B cell (primary cell): ENCODE results near the gene LILRA6. TPM values are rescaled to one million over a fixed set of nuclear protein-coding genes. Genes with fewer than 3 reads are reported as not detected.
"Not testable (repeated sequence)": the region's sequence is repeated elsewhere in the genome, so short reads cannot be mapped to it uniquely, and the experiment has no call there.

Experiments
- ATAC-seq: fragments of 200-7000 bp; cut with Tn5 transposase; one replicate; pipeline ENCODE4 v1.10.0; 2021; ENCODE audit warnings: low read depth, mild to moderate bottlenecking, moderate number of reproducible peaks, moderate library complexity
- CTCF ChIA-PET: fragments of 350-600 bp; sonication (Branson Sonifier 250); formaldehyde crosslinking; loops from one replicate; lab custom pipeline; 2021; ENCODE audit warnings: antibody characterized with exemption, inconsistent platforms; lab: Charles Lee
- POLR2A ChIA-PET: fragments of 350-600 bp; sonication (Branson Sonifier 250); formaldehyde crosslinking; loops from one replicate; lab custom pipeline; 2021; ENCODE audit warnings: antibody characterized with exemption; lab: Charles Lee
- DNase-seq: peaks from one replicate; pipeline ENCODE4 v3.0.0; 2013
- H2AFZ ChIP-seq: 2 replicates; pipeline ENCODE4 v1.6.1; 2012; ENCODE audit warnings: mild to moderate bottlenecking, low read depth, low read length; ENCODE audit not compliant: insufficient read depth, poor library complexity, severe bottlenecking
- H3K27ac ChIP-seq, 2 donors: 1 replicate in 1 of 2; 2 replicates in 1 of 2; pipeline ENCODE4 v1.5.1; 2012 to 2013; ENCODE audit warnings: low read length in 2 of 2, mild to moderate bottlenecking in 2 of 2, moderate library complexity in 1 of 2
- H3K27me3 ChIP-seq, 4 experiments: fragments of 200-600 bp in 1 of 4; sonication (generic) in 1 of 4; replicated peaks in 1 of 4; 1 replicate in 2 of 4; 2 replicates in 2 of 4; pipeline versions ENCODE4 v1.6.1 to v1.7.0; 2013 to 2016; ENCODE audit warnings: low read length in 3 of 4, mild to moderate bottlenecking in 2 of 4, mixed read lengths in 1 of 4, moderate library complexity in 1 of 4; ENCODE audit not compliant: insufficient read depth in 4 of 4, control insufficient read depth in 3 of 4; ENCODE audit errors: control extremely low read depth in 1 of 4
- H3K36me3 ChIP-seq, 2 experiments: replicated peaks in 1 of 2; 1 replicate in 1 of 2; 2 replicates in 1 of 2; pipeline versions ENCODE4 v1.6.1 to v1.7.1; 2013; ENCODE audit warnings: low read length in 1 of 2; ENCODE audit not compliant: insufficient read depth in 2 of 2, control insufficient read depth in 1 of 2; ENCODE audit errors: control extremely low read depth in 1 of 2, extremely low read depth in 1 of 2
- H3K4me1 ChIP-seq, 2 donors: fragments of 200-600 bp in 1 of 2; sonication (generic) in 1 of 2; 1 replicate in 1 of 2; 2 replicates in 1 of 2; pipeline versions ENCODE4 v1.5.1 to v1.6.1; 2013 to 2017; ENCODE audit warnings: low read length in 2 of 2; ENCODE audit not compliant: control insufficient read depth in 2 of 2, insufficient read depth in 2 of 2
- H3K4me2 ChIP-seq: replicated peaks from 2 replicates; pipeline ENCODE3; 2012; ENCODE audit warnings: mild to moderate bottlenecking, low read depth, low read length; ENCODE audit not compliant: poor library complexity, severe bottlenecking
- H3K4me3 ChIP-seq, 5 experiments: fragments of 200-600 bp in 1 of 5; sonication (generic) in 1 of 5; 1 replicate in 3 of 5; 2 replicates in 2 of 5; pipeline versions ENCODE4 v1.5.1 to v1.7.0; 2011 to 2016; ENCODE audit warnings: low read length in 4 of 5, mild to moderate bottlenecking in 4 of 5, low read depth in 2 of 5, control low read depth in 1 of 5, moderate library complexity in 1 of 5; ENCODE audit not compliant: insufficient read depth in 1 of 5; ENCODE audit errors: control extremely low read depth in 1 of 5, extremely low read depth in 1 of 5
- H3K79me2 ChIP-seq: fragments of 200-600 bp; sonication (generic); one replicate; pipeline ENCODE4 v1.6.0; 2016; ENCODE audit warnings: low read length; ENCODE audit not compliant: control insufficient read depth, insufficient read depth
- H3K9ac ChIP-seq: fragments of 200-600 bp; sonication (generic); 2 replicates; pipeline ENCODE4 v1.6.1; 2017; ENCODE audit warnings: mild to moderate bottlenecking, low read length, moderate library complexity
- H3K9me3 ChIP-seq, 3 donors: one replicate each; pipeline versions ENCODE4 v1.6.1 to v1.7.1; 2013; ENCODE audit warnings: low read length in 2 of 3; ENCODE audit not compliant: control insufficient read depth in 2 of 3, insufficient read depth in 1 of 3; ENCODE audit errors: control extremely low read depth in 1 of 3
- H4K20me1 ChIP-seq: 2 replicates; pipeline ENCODE4 v1.6.0; 2012; ENCODE audit warnings: mild to moderate bottlenecking, low read length; ENCODE audit not compliant: insufficient read depth, control insufficient read depth, poor library complexity, severe bottlenecking
- H3K27ac Mint-ChIP-seq: one replicate; pipeline ENCODE4 v1.8.0; 2021; ENCODE audit warnings: mixed read lengths
- H3K27me3 Mint-ChIP-seq: one replicate; pipeline ENCODE4 v1.8.0; 2021; ENCODE audit warnings: mixed read lengths
- H3K4me1 Mint-ChIP-seq: one replicate; pipeline ENCODE4 v1.8.0; 2021; ENCODE audit warnings: mixed read lengths
- H3K4me3 Mint-ChIP-seq: one replicate; pipeline ENCODE4 v1.8.0; 2021; ENCODE audit warnings: mixed read lengths
- H3K9me3 Mint-ChIP-seq: one replicate; pipeline ENCODE4 v1.8.0; 2022; ENCODE audit warnings: mixed read lengths; ENCODE audit not compliant: insufficient read depth
- EZH2 ChIP-seq: IDR thresholded peaks from 2 replicates; pipeline ENCODE4 v1.6.1; 2012; ENCODE audit warnings: borderline replicate concordance, low read depth, mild to moderate bottlenecking, moderate library complexity, low read length; ENCODE audit not compliant: insufficient read depth, poor library complexity, severe bottlenecking
- WGBS: methylation state at CpG from one replicate; pipeline ENCODE4 v1.1.5; 2013; ENCODE audit warnings: missing lambda C conversion rate; ENCODE audit not compliant: insufficient coverage; 5-methylcytosine and 5-hydroxymethylcytosine counted together
- intact Hi-C: fragments of 100-400 bp; cut with micrococcal nuclease; formaldehyde crosslinking; loops from one replicate; pipeline ENCODE4 v1.10.0; 2022
- polyA plus RNA-seq: library from polyadenylated mRNA; depleted of rRNA; stranded (reverse); fragments of >200 nt; gene quantifications from 2 replicates; pipeline ENCODE4 v1.2.3, GENCODE V29; 2012
- total RNA-seq, 2 donors: library from RNA; stranded (reverse); fragments of 120-200 nt in 1 of 2; gene quantifications; 1 replicate in 1 of 2; 2 replicates in 1 of 2; pipeline versions ENCODE4 v1.2.3 to v1.2.4, GENCODE V29; 2013 to 2022
- TF ChIP-seq, protein P1 (sequence below): fragments of 200-600 bp; IDR thresholded peaks from one replicate; pipeline ENCODE4 v1.8.0; 2022; ENCODE audit warnings: antibody characterized with exemption, mild to moderate bottlenecking

LILRA6 gene
- total and polyA plus RNA-seq, 2 donors (not counting 1 experiment from before 2014, with no cell fraction given): 0.66 TPM; not detected in 1

DNA sequence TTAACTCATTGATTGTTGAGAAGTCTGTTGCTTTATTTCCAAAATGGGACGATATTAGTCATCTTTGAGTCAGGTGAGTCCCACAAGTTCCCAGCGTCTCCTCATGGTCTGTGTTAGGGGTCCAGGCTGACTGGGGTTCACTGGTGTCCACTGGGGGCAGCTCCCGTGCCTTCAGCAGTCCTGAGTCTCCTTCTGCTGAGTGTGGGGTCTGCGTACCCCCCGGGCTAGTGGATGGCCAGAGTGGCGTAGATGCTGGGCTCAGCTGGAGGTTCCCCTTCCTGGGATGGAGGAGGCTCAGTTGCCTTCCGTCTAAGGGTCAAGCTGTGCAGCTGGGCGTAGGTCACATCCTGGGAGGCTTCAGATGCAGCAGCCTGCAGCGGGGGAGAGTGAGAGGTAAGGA, 25.7 kb downstream of the LILRA6 start:
- WGBS: 89% methylated on average over 7 of the region's 9 CpGs

GRCh38 chr19:54214734-54215133, 27.9 kb downstream of the LILRA6 start:
- not testable (repeated sequence) for ATAC-seq, H3K9me3 Mint-ChIP-seq

More for the DNA sequence above, 25.7 kb downstream of the LILRA6 start:
- H3K4me3 ChIP-seq: no peak overlapping the region
- no peak overlapping the region for H3K4me2 ChIP-seq
- Mint-ChIP-seq H3K27ac (no peak overlapping the region), H3K4me3 (no peak overlapping the region), H3K9me3 (no peaks in the 10 kb centered on the region), H3K4me1 (no peaks in the 10 kb centered on the region), H3K27me3 (no peaks in the 10 kb centered on the region)
- POLR2A ChIA-PET: no interaction called here
- ATAC-seq (no peak), DNase-seq (no peak)
- H3K27ac ChIP-seq: no peak overlapping the region
- intact Hi-C loops: no loop called here
- H3K27me3 ChIP-seq: no peaks in the 10 kb centered on the region
- H4K20me1 ChIP-seq: no peaks in the 10 kb centered on the region
- peaks cover 3% of the 10 kb centered on the region for H3K79me2 ChIP-seq
- H2AFZ ChIP-seq: no peak overlapping the region
- CTCF ChIA-PET: no interaction called here
- H3K36me3 ChIP-seq: no peaks in the 10 kb centered on the region
- H3K9ac ChIP-seq: no peak overlapping the region
- H3K9me3 ChIP-seq: no peaks in the 10 kb centered on the region
- TF ChIP-seq, protein P1, sequence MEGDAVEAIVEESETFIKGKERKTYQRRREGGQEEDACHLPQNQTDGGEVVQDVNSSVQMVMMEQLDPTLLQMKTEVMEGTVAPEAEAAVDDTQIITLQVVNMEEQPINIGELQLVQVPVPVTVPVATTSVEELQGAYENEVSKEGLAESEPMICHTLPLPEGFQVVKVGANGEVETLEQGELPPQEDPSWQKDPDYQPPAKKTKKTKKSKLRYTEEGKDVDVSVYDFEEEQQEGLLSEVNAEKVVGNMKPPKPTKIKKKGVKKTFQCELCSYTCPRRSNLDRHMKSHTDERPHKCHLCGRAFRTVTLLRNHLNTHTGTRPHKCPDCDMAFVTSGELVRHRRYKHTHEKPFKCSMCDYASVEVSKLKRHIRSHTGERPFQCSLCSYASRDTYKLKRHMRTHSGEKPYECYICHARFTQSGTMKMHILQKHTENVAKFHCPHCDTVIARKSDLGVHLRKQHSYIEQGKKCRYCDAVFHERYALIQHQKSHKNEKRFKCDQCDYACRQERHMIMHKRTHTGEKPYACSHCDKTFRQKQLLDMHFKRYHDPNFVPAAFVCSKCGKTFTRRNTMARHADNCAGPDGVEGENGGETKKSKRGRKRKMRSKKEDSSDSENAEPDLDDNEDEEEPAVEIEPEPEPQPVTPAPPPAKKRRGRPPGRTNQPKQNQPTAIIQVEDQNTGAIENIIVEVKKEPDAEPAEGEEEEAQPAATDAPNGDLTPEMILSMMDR: no peak
- TF ChIP-seq EZH2: no peak
- no peaks in the 10 kb centered on the region for H3K4me1 ChIP-seq

GRCh38 chr19:54214217-54214616, 28.4 kb downstream of the LILRA6 start:
- DNase-seq, H3K4me3 ChIP-seq, H3K9me3 Mint-ChIP-seq, H3K27ac Mint-ChIP-seq, H3K9me3 ChIP-seq, intact Hi-C loops, H3K27me3 Mint-ChIP-seq, H2AFZ ChIP-seq, H3K36me3 ChIP-seq, H3K27ac ChIP-seq, ATAC-seq, POLR2A ChIA-PET, H3K4me3 Mint-ChIP-seq, H3K27me3 ChIP-seq, H3K4me2 ChIP-seq, CTCF ChIA-PET, H3K9ac ChIP-seq: not testable (repeated sequence)
- H4K20me1 ChIP-seq: peaks cover 19% of the 10 kb centered on the region
- peaks cover 18% of the 10 kb centered on the region for H3K4me1 Mint-ChIP-seq
- H3K4me1 ChIP-seq: peaks cover 0 to 17% of the 10 kb centered on the region in 2 donors
- no CpG with 5 or more reads among the region's 5 CpGs for whole genome bisulfite sequencing
- H3K79me2 ChIP-seq: peaks cover 21% of the 10 kb centered on the region

More at GRCh38 chr19:54214734-54215133, 27.9 kb downstream of the LILRA6 start:
- intact Hi-C loops, H3K27ac ChIP-seq, POLR2A ChIA-PET, H3K4me3 Mint-ChIP-seq, H3K4me2 ChIP-seq, H3K4me3 ChIP-seq, DNase-seq, H3K27ac Mint-ChIP-seq, H3K9ac ChIP-seq, CTCF ChIA-PET, H3K9me3 ChIP-seq, H3K27me3 ChIP-seq, H3K36me3 ChIP-seq, H2AFZ ChIP-seq, H3K27me3 Mint-ChIP-seq: not testable (repeated sequence)
- Histone ChIP-seq H3K79me2 (peaks cover 17% of the 10 kb centered on the region), H4K20me1 (peaks cover 14% of the 10 kb centered on the region), H3K4me1 (peaks cover 0 to 12% of the 10 kb centered on the region in 2 donors)
- H3K4me1 Mint-ChIP-seq: peaks cover 15% of the 10 kb centered on the region
- 93% methylated on average over 3 of the region's 19 CpGs for WGBS
